ENCODE measurements around the gene PARM1. TPM values are rescaled to one million over a fixed set of nuclear protein-coding genes. Genes with fewer than 3 reads are reported as not detected.

The PARM1 gene
- total RNA-seq, 1 donor from 2014 or later, result 78.0 TPM

DNA sequence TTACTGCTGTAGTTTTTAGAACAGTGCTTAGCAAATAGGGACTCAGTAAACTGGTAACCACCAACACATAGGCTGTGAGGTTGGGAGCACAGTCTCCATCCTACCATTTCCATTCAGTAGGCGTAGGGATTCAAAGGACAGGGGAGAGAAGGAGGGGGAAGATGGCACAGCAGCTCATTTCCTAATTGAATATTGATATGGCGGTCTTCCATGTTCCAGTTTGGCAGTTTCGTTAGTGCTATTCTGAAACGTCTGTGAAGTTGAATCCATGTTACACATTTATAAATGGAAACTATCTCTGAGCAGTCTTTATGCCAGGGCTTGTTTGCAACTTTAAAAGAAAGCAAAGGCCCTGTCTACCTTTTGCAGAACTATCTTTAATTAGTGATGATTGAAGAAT is 105.5 kb downstream of the PARM1 start:
- intact Hi-C loops (cut with DNase I), result no loop called here
- TF ChIP-seq, protein P1, sequence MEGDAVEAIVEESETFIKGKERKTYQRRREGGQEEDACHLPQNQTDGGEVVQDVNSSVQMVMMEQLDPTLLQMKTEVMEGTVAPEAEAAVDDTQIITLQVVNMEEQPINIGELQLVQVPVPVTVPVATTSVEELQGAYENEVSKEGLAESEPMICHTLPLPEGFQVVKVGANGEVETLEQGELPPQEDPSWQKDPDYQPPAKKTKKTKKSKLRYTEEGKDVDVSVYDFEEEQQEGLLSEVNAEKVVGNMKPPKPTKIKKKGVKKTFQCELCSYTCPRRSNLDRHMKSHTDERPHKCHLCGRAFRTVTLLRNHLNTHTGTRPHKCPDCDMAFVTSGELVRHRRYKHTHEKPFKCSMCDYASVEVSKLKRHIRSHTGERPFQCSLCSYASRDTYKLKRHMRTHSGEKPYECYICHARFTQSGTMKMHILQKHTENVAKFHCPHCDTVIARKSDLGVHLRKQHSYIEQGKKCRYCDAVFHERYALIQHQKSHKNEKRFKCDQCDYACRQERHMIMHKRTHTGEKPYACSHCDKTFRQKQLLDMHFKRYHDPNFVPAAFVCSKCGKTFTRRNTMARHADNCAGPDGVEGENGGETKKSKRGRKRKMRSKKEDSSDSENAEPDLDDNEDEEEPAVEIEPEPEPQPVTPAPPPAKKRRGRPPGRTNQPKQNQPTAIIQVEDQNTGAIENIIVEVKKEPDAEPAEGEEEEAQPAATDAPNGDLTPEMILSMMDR (IDR thresholded peaks at IDR 0.05), result no peak
- Histone ChIP-seq H3K36me3 (no peaks in the 10 kb centered on the region), H3K27me3 (no peaks in the 10 kb centered on the region), H3K4me3 (no peak overlapping the region), H3K27ac (no peak overlapping the region), H3K4me1 (no peaks in the 10 kb centered on the region), H3K9me3 (no peaks in the 10 kb centered on the region)
- no peak for DNase-seq
- no peak for ATAC-seq

DNA sequence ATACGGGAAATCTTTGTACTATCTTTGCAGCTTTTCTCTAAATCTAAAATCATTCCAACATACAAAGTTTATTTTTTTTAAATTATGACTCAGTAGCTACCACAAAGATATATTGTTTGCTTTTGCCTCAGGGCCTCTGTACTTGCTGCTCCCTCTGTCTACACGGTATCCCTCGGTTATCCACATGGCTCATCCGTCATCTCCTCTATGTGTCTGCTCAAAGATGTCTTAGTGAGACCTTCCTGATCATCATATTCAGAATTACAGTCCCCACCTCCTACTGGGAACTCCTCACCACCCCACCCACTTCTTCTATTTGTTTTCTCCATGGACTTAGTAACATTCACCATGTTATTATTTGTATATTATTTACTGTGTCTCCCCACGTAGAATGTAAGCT is 107.8 kb downstream of the PARM1 start:
- Histone ChIP-seq H3K4me3 (no peak overlapping the region), H3K4me1 (no peaks in the 10 kb centered on the region), H3K27me3 (no peaks in the 10 kb centered on the region), H3K36me3 (no peaks in the 10 kb centered on the region), H3K27ac (no peak overlapping the region), H3K9me3 (no peaks in the 10 kb centered on the region)
- intact Hi-C loops (cut with DNase I), result no loop called here
- DNase-seq (no peak), ATAC-seq (no peak)
- TF ChIP-seq, protein P1 (IDR thresholded peaks at IDR 0.05), result no peak

DNA sequence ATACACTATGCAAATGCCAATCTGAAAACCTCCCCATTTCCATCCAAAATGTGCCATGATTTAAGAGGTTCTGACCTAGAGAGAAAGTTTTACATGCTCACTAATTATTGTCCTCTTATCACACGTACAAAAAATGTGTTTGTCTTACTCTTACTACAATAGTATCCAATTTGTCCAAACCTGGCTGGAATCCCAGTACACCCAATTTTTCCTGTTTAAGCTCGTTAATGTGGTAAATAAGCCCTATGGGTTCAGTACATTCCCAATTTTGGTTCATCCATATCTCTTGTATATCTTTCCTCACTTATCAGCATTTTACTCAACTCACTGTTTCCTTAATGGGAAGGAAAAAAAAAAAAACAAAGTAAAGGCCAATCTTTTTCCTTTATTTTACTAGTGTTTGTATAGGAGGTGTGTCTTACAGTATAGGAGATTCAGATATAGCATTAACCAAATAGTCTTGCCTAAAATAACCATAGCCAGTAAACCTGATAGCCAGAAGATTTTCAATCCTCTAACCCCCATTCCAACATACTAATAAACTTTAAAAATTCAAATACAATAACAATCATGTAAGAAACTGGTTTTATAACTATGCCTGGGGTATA is 109.8 kb downstream of the PARM1 start:
- DNase-seq, result no peak
- H3K4me3 ChIP-seq, result no peak overlapping the region
- no peak overlapping the region for H3K27ac ChIP-seq
- TF ChIP-seq, protein P1 (IDR thresholded peaks at IDR 0.05), result no peak
- H3K27me3 ChIP-seq, result no peaks in the 10 kb centered on the region
- no peaks in the 10 kb centered on the region for H3K4me1 ChIP-seq
- no peaks in the 10 kb centered on the region for H3K36me3 ChIP-seq
- intact Hi-C loops (cut with DNase I), result no loop called here
- H3K9me3 ChIP-seq, result no peaks in the 10 kb centered on the region
- ATAC-seq, result no peak

DNA sequence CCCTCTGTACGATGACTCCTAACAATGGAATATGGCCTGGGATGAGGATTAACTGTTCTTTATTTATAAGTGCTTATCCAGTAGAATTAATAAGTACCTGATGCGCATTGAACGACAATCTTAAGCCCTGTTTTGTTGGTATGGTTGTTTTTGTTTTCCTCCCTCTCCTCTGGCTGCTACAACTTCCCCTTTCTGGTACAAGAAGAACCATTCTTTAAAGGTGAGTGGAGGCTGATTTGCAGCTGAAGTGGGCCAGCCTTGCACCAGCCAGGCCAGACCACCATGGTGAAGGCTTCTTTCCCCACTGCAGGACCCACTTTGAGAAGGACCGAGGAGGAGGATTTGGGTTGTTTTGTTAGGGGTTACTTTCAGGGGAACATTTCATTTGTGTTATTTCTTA is 113.3 kb downstream of the PARM1 start:
- Histone ChIP-seq H3K27ac (no peak overlapping the region), H3K27me3 (no peaks in the 10 kb centered on the region), H3K4me3 (no peak overlapping the region), H3K9me3 (no peaks in the 10 kb centered on the region), H3K4me1 (no peaks in the 10 kb centered on the region), H3K36me3 (no peaks in the 10 kb centered on the region)
- intact Hi-C loops (cut with DNase I), result no loop called here
- DNase-seq, result no peak
- TF ChIP-seq, protein P1 (IDR thresholded peaks at IDR 0.05), result no peak
- ATAC-seq, result no peak

DNA sequence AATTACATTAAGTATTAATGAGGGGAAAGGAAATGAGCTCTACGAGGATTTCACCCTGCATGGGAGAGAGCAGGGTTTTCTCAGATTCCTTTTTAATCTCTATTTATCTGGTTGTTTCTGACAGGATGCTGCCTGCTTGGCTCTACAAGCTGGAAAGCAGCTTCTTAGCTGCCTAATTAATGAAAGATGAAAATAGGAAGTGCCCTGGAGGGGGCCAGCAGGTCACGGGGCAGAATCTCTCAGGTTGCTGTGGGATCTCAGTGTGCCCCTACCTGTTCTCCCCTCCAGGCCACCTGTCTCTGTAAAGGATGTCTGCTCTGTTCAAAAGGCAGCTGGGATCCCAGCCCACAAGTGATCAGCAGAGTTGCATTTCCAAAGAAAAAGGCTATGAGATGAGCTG is 113.7 kb downstream of the PARM1 start:
- no peaks in the 10 kb centered on the region for H3K27me3 ChIP-seq
- H3K4me3 ChIP-seq, result no peak overlapping the region
- H3K9me3 ChIP-seq, result no peaks in the 10 kb centered on the region
- TF ChIP-seq, protein P1 (IDR thresholded peaks at IDR 0.05), result no peak
- ATAC-seq (no peak), DNase-seq (no peak)
- intact Hi-C loops (cut with DNase I), result no loop called here
- no peaks in the 10 kb centered on the region for H3K36me3 ChIP-seq
- H3K27ac ChIP-seq, result no peak overlapping the region
- H3K4me1 ChIP-seq, result no peaks in the 10 kb centered on the region
